GM12872 (cell line): ENCODE results near the gene SMAGP.

Experiments
- TF ChIP-seq, protein P1 (sequence below): IDR thresholded peaks from 3 replicates; pipeline ENCODE4 v1.5.1; 2011; ENCODE audit warnings: low read depth, mild to moderate bottlenecking, low read length, moderate library complexity; ENCODE audit not compliant: insufficient read depth

SMAGP gene

GRCh38 chr12:51265024-51265423 lies 5.2 kb downstream of the SMAGP start:
- TF ChIP-seq, protein P1, sequence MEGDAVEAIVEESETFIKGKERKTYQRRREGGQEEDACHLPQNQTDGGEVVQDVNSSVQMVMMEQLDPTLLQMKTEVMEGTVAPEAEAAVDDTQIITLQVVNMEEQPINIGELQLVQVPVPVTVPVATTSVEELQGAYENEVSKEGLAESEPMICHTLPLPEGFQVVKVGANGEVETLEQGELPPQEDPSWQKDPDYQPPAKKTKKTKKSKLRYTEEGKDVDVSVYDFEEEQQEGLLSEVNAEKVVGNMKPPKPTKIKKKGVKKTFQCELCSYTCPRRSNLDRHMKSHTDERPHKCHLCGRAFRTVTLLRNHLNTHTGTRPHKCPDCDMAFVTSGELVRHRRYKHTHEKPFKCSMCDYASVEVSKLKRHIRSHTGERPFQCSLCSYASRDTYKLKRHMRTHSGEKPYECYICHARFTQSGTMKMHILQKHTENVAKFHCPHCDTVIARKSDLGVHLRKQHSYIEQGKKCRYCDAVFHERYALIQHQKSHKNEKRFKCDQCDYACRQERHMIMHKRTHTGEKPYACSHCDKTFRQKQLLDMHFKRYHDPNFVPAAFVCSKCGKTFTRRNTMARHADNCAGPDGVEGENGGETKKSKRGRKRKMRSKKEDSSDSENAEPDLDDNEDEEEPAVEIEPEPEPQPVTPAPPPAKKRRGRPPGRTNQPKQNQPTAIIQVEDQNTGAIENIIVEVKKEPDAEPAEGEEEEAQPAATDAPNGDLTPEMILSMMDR, result no peak

DNA sequence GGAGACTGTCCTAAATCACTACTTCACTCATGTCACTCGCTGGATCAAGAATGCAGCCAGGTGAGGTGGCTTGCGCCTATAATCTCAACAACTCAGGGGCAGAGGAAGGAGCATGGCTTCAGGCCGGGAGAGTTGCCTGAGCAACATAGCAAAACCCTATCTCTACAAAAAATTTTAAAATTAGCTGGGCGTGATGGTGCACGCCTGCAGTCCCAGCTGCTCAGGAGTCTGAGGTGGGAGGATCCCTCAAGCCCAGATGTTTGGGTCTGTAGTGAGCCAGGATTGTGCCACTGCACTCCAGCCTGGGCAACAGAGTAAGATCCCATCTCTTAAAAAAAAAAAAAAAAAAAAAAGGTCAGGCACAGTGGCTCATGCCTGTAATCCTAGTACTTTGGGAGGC lies 5.9 kb downstream of the SMAGP start:
- TF ChIP-seq, protein P1, result no peak

DNA sequence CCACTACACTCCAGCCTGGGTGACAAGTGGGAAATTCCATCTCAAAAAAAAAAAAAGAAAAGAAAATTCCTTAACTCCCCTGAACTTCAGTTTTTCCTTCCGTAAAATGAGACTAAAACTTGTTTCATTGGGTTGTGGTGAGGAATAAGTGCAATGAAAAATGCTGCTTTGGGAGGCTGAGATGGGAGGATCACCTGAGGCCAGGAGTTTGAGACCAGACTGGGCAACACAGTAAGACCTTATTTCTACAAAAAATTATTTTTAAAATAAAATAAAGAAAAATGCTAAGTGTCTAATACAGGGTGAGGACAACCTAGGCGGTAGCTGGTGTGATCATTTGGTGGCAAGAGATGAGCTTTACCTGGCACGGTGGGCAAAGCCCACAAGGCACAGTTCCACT lies 6.9 kb downstream of the SMAGP start:
- TF ChIP-seq, protein P1, result no peak

DNA sequence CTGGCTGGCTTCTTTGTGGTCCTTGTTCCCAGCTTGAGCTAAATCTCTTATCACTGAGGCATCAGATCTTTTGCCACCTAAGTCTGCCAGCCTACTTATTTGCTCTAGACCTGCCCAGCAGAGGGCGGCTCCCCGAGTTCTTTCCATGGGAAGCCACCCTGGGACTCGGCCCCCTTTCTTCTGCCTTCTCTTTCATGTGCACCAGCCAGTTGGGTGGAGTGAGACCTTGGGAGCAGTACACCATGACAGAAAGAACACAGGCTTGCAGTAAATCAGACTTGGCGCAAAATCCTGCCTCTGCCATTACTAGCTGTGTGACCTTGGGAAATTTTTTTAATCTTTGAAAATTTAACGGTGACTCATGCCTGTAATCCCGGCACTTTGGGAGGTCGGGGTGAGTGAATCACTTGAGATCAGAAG lies 7.4 kb downstream of the SMAGP start:
- TF ChIP-seq, protein P1, result peak; percentile 56; the same call in 2 of the 3 replicates

- TF ChIP-seq, protein P1, result no peak
Observed at GRCh38 chr12:51254536-51254935, 15.7 kb downstream of the SMAGP start.

GRCh38 chr12:51253276-51253675 lies 16.9 kb downstream of the SMAGP start:
- TF ChIP-seq, protein P1, result no peak

DNA sequence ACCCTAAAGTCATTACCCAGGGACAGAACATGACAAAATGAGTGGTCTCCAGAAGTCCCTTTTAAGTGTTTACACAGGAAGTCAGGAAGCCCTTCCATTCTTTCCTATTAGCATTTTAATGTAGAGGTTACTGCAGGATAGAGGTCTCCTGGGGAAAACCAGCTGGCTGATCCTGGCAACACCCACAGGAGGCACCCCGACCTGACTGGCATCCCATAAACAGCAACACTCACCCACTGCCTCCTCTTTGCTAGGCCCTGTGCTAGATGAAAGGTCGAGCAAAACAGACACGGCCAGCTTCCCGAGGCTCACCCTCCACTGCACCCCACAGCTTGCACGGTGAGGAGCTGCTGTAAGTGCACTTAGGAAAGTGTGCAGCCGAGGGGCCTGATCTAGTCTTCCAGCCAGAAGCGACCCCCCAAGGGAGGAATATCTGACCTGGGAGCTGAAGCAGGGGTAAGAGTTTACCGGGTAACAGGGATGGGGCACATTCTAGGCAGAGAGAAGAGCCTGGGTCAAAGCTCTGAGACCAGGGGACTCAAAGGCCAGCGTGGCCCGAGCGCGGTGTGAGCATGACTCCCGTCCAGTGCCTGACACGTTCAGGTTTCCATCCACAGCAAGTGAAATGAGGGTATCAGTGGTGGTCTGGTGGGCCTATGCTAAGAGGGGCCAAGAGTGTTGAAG lies 22.6 kb downstream of the SMAGP start:
- TF ChIP-seq, protein P1, result no peak
